B cell (primary cell): ENCODE data around the gene MORC1. TPM values are rescaled to one million over a fixed set of nuclear protein-coding genes. Genes with fewer than 3 reads are reported as not detected.

Source experiments
- ATAC-seq: fragments of 200-7000 bp; cut with Tn5 transposase; one replicate; pipeline ENCODE4 v1.10.0; 2021; ENCODE audit warnings: low read depth, mild to moderate bottlenecking, moderate number of reproducible peaks, moderate library complexity
- CTCF ChIA-PET: fragments of 350-600 bp; sonication (Branson Sonifier 250); formaldehyde crosslinking; loops from one replicate; lab custom pipeline; 2021; ENCODE audit warnings: antibody characterized with exemption, inconsistent platforms; lab: Charles Lee
- POLR2A ChIA-PET: fragments of 350-600 bp; sonication (Branson Sonifier 250); formaldehyde crosslinking; loops from one replicate; lab custom pipeline; 2021; ENCODE audit warnings: antibody characterized with exemption; lab: Charles Lee
- DNase-seq: peaks from one replicate; pipeline ENCODE4 v3.0.0; 2013
- H2AFZ ChIP-seq: 2 replicates; pipeline ENCODE4 v1.6.1; 2012; ENCODE audit warnings: mild to moderate bottlenecking, low read depth, low read length; ENCODE audit not compliant: insufficient read depth, poor library complexity, severe bottlenecking
- H3K27ac ChIP-seq, 2 donors: 1 replicate in 1 of 2; 2 replicates in 1 of 2; pipeline ENCODE4 v1.5.1; 2012 to 2013; ENCODE audit warnings: low read length in 2 of 2, mild to moderate bottlenecking in 2 of 2, moderate library complexity in 1 of 2
- H3K27me3 ChIP-seq, 4 experiments: fragments of 200-600 bp in 1 of 4; sonication (generic) in 1 of 4; replicated peaks in 1 of 4; 1 replicate in 2 of 4; 2 replicates in 2 of 4; pipeline versions ENCODE4 v1.6.1 to v1.7.0; 2013 to 2016; ENCODE audit warnings: low read length in 3 of 4, mild to moderate bottlenecking in 2 of 4, mixed read lengths in 1 of 4, moderate library complexity in 1 of 4; ENCODE audit not compliant: insufficient read depth in 4 of 4, control insufficient read depth in 3 of 4; ENCODE audit errors: control extremely low read depth in 1 of 4
- H3K36me3 ChIP-seq, 2 experiments: replicated peaks in 1 of 2; 1 replicate in 1 of 2; 2 replicates in 1 of 2; pipeline versions ENCODE4 v1.6.1 to v1.7.1; 2013; ENCODE audit warnings: low read length in 1 of 2; ENCODE audit not compliant: insufficient read depth in 2 of 2, control insufficient read depth in 1 of 2; ENCODE audit errors: control extremely low read depth in 1 of 2, extremely low read depth in 1 of 2
- H3K4me1 ChIP-seq, 2 donors: fragments of 200-600 bp in 1 of 2; sonication (generic) in 1 of 2; 1 replicate in 1 of 2; 2 replicates in 1 of 2; pipeline versions ENCODE4 v1.5.1 to v1.6.1; 2013 to 2017; ENCODE audit warnings: low read length in 2 of 2; ENCODE audit not compliant: control insufficient read depth in 2 of 2, insufficient read depth in 2 of 2
- H3K4me2 ChIP-seq: replicated peaks from 2 replicates; pipeline ENCODE3; 2012; ENCODE audit warnings: mild to moderate bottlenecking, low read depth, low read length; ENCODE audit not compliant: poor library complexity, severe bottlenecking
- H3K4me3 ChIP-seq, 5 experiments: fragments of 200-600 bp in 1 of 5; sonication (generic) in 1 of 5; 1 replicate in 3 of 5; 2 replicates in 2 of 5; pipeline versions ENCODE4 v1.5.1 to v1.7.0; 2011 to 2016; ENCODE audit warnings: low read length in 4 of 5, mild to moderate bottlenecking in 4 of 5, low read depth in 2 of 5, control low read depth in 1 of 5, moderate library complexity in 1 of 5; ENCODE audit not compliant: insufficient read depth in 1 of 5; ENCODE audit errors: control extremely low read depth in 1 of 5, extremely low read depth in 1 of 5
- H3K79me2 ChIP-seq: fragments of 200-600 bp; sonication (generic); one replicate; pipeline ENCODE4 v1.6.0; 2016; ENCODE audit warnings: low read length; ENCODE audit not compliant: control insufficient read depth, insufficient read depth
- H3K9ac ChIP-seq: fragments of 200-600 bp; sonication (generic); 2 replicates; pipeline ENCODE4 v1.6.1; 2017; ENCODE audit warnings: mild to moderate bottlenecking, low read length, moderate library complexity
- H3K9me3 ChIP-seq, 3 donors: one replicate each; pipeline versions ENCODE4 v1.6.1 to v1.7.1; 2013; ENCODE audit warnings: low read length in 2 of 3; ENCODE audit not compliant: control insufficient read depth in 2 of 3, insufficient read depth in 1 of 3; ENCODE audit errors: control extremely low read depth in 1 of 3
- H4K20me1 ChIP-seq: 2 replicates; pipeline ENCODE4 v1.6.0; 2012; ENCODE audit warnings: mild to moderate bottlenecking, low read length; ENCODE audit not compliant: insufficient read depth, control insufficient read depth, poor library complexity, severe bottlenecking
- H3K27ac Mint-ChIP-seq: one replicate; pipeline ENCODE4 v1.8.0; 2021; ENCODE audit warnings: mixed read lengths
- H3K27me3 Mint-ChIP-seq: one replicate; pipeline ENCODE4 v1.8.0; 2021; ENCODE audit warnings: mixed read lengths
- H3K4me1 Mint-ChIP-seq: one replicate; pipeline ENCODE4 v1.8.0; 2021; ENCODE audit warnings: mixed read lengths
- H3K4me3 Mint-ChIP-seq: one replicate; pipeline ENCODE4 v1.8.0; 2021; ENCODE audit warnings: mixed read lengths
- H3K9me3 Mint-ChIP-seq: one replicate; pipeline ENCODE4 v1.8.0; 2022; ENCODE audit warnings: mixed read lengths; ENCODE audit not compliant: insufficient read depth
- CTCF ChIP-seq: fragments of 200-600 bp; IDR thresholded peaks from one replicate; pipeline ENCODE4 v1.8.0; 2022; ENCODE audit warnings: antibody characterized with exemption, mild to moderate bottlenecking
- EZH2 ChIP-seq: IDR thresholded peaks from 2 replicates; pipeline ENCODE4 v1.6.1; 2012; ENCODE audit warnings: borderline replicate concordance, low read depth, mild to moderate bottlenecking, moderate library complexity, low read length; ENCODE audit not compliant: insufficient read depth, poor library complexity, severe bottlenecking
- WGBS: methylation state at CpG from one replicate; pipeline ENCODE4 v1.1.5; 2013; ENCODE audit warnings: missing lambda C conversion rate; ENCODE audit not compliant: insufficient coverage; 5-methylcytosine and 5-hydroxymethylcytosine counted together
- intact Hi-C: fragments of 100-400 bp; cut with micrococcal nuclease; formaldehyde crosslinking; loops from one replicate; pipeline ENCODE4 v1.10.0; 2022
- polyA plus RNA-seq: library from polyadenylated mRNA; depleted of rRNA; stranded (reverse); fragments of >200 nt; gene quantifications from 2 replicates; pipeline ENCODE4 v1.2.3, GENCODE V29; 2012
- total RNA-seq, 2 donors: library from RNA; stranded (reverse); fragments of 120-200 nt in 1 of 2; gene quantifications; 1 replicate in 1 of 2; 2 replicates in 1 of 2; pipeline versions ENCODE4 v1.2.3 to v1.2.4, GENCODE V29; 2013 to 2022

MORC1 gene
- total and polyA plus RNA-seq, 2 donors (not counting 1 experiment from before 2014, with no cell fraction given) = not detected

GRCh38 chr3:108985844-108986243 is 132.1 kb downstream of the MORC1 start:
- whole genome bisulfite sequencing = no CpG with 5 or more reads among the region's 1 CpG
- intact Hi-C loops = no loop called here
- Histone ChIP-seq H3K9ac (no peak overlapping the region), H3K9me3 (no peaks in the 10 kb centered on the region), H3K36me3 (no peaks in the 10 kb centered on the region), H3K4me3 (no peak overlapping the region), H3K4me1 (no peaks in the 10 kb centered on the region), H3K27ac (no peak overlapping the region), H3K4me2 (no peak overlapping the region), H3K79me2 (no peaks in the 10 kb centered on the region), H3K27me3 (no peaks in the 10 kb centered on the region), H2AFZ (no peak overlapping the region), H4K20me1 (no peaks in the 10 kb centered on the region)
- no peak for DNase-seq
- Mint-ChIP-seq H3K27me3 (peaks cover 24% of the 10 kb centered on the region), H3K4me1 (no peaks in the 10 kb centered on the region), H3K9me3 (no peaks in the 10 kb centered on the region), H3K4me3 (no peak overlapping the region), H3K27ac (no peak overlapping the region)
- ChIA-PET POLR2A (no interaction called here), CTCF (no interaction called here)
- no peak for ATAC-seq
- no peak for TF ChIP-seq EZH2
- TF ChIP-seq CTCF = no peak

- no peak for TF ChIP-seq CTCF
- no peak for TF ChIP-seq EZH2
- H3K9ac ChIP-seq = no peak overlapping the region
- no peaks in the 10 kb centered on the region for H3K4me1 ChIP-seq
- CTCF ChIA-PET = no interaction called here
- H3K9me3 ChIP-seq = no peaks in the 10 kb centered on the region
- H3K27ac ChIP-seq = no peak overlapping the region
- intact Hi-C loops = no loop called here
- H3K4me3 ChIP-seq = no peak overlapping the region
- DNase-seq (no peak), ATAC-seq (no peak)
- H3K79me2 ChIP-seq = no peaks in the 10 kb centered on the region
- H3K36me3 ChIP-seq = no peaks in the 10 kb centered on the region
- WGBS = no CpG with 5 or more reads among the region's 1 CpG
- no peak overlapping the region for H3K4me2 ChIP-seq
- no peaks in the 10 kb centered on the region for H3K27me3 ChIP-seq
- Mint-ChIP-seq H3K9me3 (no peaks in the 10 kb centered on the region), H3K27me3 (peaks cover 22% of the 10 kb centered on the region), H3K4me1 (no peaks in the 10 kb centered on the region), H3K4me3 (no peak overlapping the region), H3K27ac (no peak overlapping the region)
- H2AFZ ChIP-seq = no peak overlapping the region
- POLR2A ChIA-PET = no interaction called here
- no peaks in the 10 kb centered on the region for H4K20me1 ChIP-seq
Observed at GRCh38 chr3:108983051-108983450, 134.9 kb downstream of the MORC1 start.
